GM19193 (cell line): Measurements from ENCODE around the gene SDR42E1.

Experiments
- POLR2A ChIP-seq: IDR thresholded peaks from 4 replicates; pipeline ENCODE4 v1.6.1; 2011; ENCODE audit not compliant: insufficient read depth, insufficient read length; ENCODE audit errors: extremely low read depth

The SDR42E1 gene

GRCh38 chr16:81996664-81997509 lies 14.4 kb downstream of the SDR42E1 start:
- TF ChIP-seq POLR2A, result no peak

DNA sequence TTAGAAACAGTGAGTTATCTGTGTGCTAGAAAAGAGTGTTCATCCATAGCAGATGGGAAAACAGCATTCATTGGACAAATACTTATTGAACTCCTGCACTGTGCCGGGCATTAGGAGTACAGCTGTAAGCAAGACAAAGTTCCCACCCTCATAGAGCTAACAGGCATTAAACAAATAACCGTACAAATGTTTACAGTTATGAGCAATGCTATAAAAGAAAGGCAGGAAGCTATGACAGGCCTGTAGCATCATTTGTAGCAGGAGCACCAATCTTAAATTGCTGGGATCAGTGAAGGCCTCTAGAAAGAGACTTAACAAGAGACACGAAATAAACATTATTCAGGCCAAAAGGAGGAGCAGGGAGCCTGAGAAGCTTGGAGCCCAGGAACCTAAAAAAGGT lies 15.6 kb downstream of the SDR42E1 start:
- TF ChIP-seq POLR2A, result no peak

GRCh38 chr16:81994485-81994884 lies 16.8 kb downstream of the SDR42E1 start:
- no peak for TF ChIP-seq POLR2A

GRCh38 chr16:81992859-81993258 lies 18.4 kb downstream of the SDR42E1 start:
- TF ChIP-seq POLR2A, result no peak

- TF ChIP-seq POLR2A, result no peak
Observed at GRCh38 chr16:81987706-81988105, 23.6 kb downstream of the SDR42E1 start.

- no peak for TF ChIP-seq POLR2A
Observed at GRCh38 chr16:81987121-81987520, 24.1 kb downstream of the SDR42E1 start.

GRCh38 chr16:81975637-81976036 lies 35.6 kb downstream of the SDR42E1 start:
- TF ChIP-seq POLR2A, result no peak

DNA sequence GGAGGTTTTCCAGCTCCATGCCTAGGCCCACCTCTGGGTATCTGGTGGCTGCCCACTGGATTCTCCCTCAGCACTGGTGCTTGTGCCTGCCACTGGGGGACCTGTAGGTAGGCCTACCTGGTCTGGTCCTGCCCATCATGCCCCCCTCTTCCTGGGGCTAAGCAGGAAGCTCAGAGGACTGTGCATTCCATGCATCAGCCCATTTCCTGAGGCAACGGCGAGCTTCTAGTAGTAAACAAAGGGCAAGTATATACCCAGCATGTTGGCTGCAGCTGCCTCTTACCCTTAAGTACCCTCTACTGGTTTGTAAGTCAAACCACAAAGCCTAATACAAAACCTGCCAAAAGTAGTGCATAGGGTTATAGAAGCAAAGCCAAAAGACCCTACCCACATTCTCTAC lies 37.5 kb downstream of the SDR42E1 start:
- no peak for TF ChIP-seq POLR2A

GRCh38 chr16:81971853-81972252 lies 39.4 kb downstream of the SDR42E1 start:
- TF ChIP-seq POLR2A, result no peak

DNA sequence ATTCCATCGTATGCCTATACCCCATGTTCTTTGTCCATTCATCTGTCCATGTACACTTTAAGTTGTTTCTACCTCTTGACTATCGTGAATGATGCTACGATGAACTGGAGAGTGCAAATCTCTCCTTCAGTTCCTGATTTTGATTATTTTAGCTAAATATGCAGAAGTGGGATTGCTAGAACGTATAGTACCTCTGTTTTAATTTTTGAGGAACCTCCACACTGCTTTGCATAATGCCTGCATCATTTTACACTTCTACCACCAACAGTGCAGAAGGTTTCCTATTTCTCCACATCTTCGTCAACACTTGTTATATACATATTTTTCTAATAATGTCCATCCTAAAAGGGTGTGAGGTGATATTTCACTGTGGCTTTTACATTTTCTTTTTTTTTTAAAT lies 43.9 kb downstream of the SDR42E1 start:
- no peak for TF ChIP-seq POLR2A

GRCh38 chr16:81964808-81965207 lies 46.5 kb downstream of the SDR42E1 start:
- TF ChIP-seq POLR2A, result no peak

DNA sequence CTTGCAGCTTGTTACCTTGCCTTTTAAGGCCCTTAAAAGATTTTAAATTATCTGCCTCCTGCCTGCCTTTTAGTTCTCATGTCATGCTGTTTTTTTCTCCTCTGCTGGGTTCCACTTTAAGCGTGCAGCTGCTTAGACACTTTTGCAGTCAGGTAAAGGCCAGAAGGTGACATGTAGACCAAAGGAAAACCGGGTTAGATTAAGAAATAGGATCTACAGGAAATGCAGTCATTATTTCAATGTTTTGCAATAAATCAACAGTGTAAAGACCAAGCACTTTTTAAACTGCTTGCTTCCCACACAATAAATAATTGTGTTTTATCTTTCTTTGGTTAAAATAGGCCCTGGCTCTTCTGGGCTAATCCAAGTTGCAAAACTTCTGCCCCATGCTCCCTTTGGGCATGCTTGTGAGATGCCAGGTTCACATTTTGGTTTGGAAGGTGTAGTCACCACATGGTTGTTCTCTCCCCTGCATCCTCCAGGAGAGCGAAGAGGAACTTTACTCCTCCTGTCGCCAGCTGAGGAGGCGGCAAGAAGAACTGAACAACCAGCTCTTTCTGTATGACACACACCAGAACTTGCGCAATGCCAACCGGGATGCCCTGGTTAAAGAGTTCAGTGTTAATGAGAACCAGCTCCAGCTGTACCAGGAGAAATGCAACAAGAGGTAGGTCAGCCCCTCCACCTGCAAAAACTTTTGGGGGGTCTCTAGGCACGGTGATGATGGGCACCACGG lies 54.9 kb downstream of the SDR42E1 start:
- peak; percentile 17 for TF ChIP-seq POLR2A

- no peak for TF ChIP-seq POLR2A
Observed at GRCh38 chr16:81951564-81951963, 59.7 kb downstream of the SDR42E1 start.

- no peak for TF ChIP-seq POLR2A
Observed at GRCh38 chr16:81946206-81946605, 65.1 kb downstream of the SDR42E1 start.

DNA sequence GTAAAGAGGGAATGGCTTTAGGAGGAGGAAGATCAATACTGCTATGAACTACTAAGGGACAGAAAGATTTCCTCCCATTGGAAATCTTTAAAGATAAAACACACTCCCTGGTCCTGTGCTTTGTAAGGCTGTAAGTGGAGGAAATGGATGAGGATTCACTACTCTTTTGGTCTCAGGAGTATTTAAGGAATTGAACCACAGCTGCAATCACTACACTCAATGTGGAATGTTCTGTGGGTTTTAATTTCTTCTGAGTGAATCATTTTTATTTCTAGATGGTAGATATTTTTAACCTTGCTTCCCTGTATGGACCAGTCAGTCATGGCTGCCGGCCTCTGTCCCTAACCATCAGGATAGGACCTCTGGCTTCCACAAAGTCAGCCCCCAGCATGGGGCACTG lies 65.6 kb downstream of the SDR42E1 start:
- TF ChIP-seq POLR2A, result no peak
